ENCODE measurements around the gene MMRN2.
"Not testable (repeated sequence)": the region's sequence is repeated elsewhere in the genome, so short reads cannot be mapped to it uniquely, and the experiment has no call there.

MMRN2 gene

GRCh38 chr10:86956195-86956847 lies 1.1 kb downstream of the MMRN2 start:
- no peak for DNase-seq (ENCODE audit: low spot score)

GRCh38 chr10:86955501-86956194 lies 1.8 kb downstream of the MMRN2 start:
- DNase-seq (ENCODE audit: low spot score) = no peak

- DNase-seq (ENCODE audit: low spot score) = no peak
These were observed 2.5 kb downstream of the MMRN2 start for GRCh38 chr10:86954681-86955500.

GRCh38 chr10:86953747-86954680 lies 3.4 kb downstream of the MMRN2 start:
- peak; percentile 88 for DNase-seq (ENCODE audit: low spot score)

- DNase-seq (ENCODE audit: low spot score) = not testable (repeated sequence)
These were observed 4.7 kb downstream of the MMRN2 start for GRCh38 chr10:86952697-86953096.

- DNase-seq (ENCODE audit: low spot score) = no peak
These were observed 5.3 kb downstream of the MMRN2 start for GRCh38 chr10:86952106-86952505.

GRCh38 chr10:86951184-86951761 lies 6.1 kb downstream of the MMRN2 start:
- DNase-seq (ENCODE audit: low spot score) = no peak

GRCh38 chr10:86950349-86950748 lies 7.1 kb downstream of the MMRN2 start:
- no peak for DNase-seq (ENCODE audit: low spot score)

- DNase-seq (ENCODE audit: low spot score) = not testable (repeated sequence)
These were observed 9.6 kb downstream of the MMRN2 start for GRCh38 chr10:86947806-86948205.

- DNase-seq (ENCODE audit: low spot score) = no peak
These were observed 10.9 kb downstream of the MMRN2 start for GRCh38 chr10:86946213-86947155.

GRCh38 chr10:86945361-86946212 lies 11.8 kb downstream of the MMRN2 start:
- DNase-seq (ENCODE audit: low spot score) = peak; percentile 63

- no peak for DNase-seq (ENCODE audit: low spot score)
These were observed 12.5 kb downstream of the MMRN2 start for GRCh38 chr10:86944907-86945306.

GRCh38 chr10:86944471-86944870 lies 12.9 kb downstream of the MMRN2 start:
- no peak for DNase-seq (ENCODE audit: low spot score)

- no peak for DNase-seq (ENCODE audit: low spot score)
These were observed 13.4 kb downstream of the MMRN2 start for GRCh38 chr10:86944031-86944419.

- DNase-seq (ENCODE audit: low spot score) = no peak
These were observed 13.9 kb downstream of the MMRN2 start for GRCh38 chr10:86943316-86944030.

- no peak for DNase-seq (ENCODE audit: low spot score)
These were observed 14.7 kb downstream of the MMRN2 start for GRCh38 chr10:86942441-86943315.

GRCh38 chr10:86941991-86942421 lies 15.4 kb downstream of the MMRN2 start:
- DNase-seq (ENCODE audit: low spot score) = no peak

- DNase-seq (ENCODE audit: low spot score) = no peak
These were observed 16.0 kb downstream of the MMRN2 start for GRCh38 chr10:86941426-86941825.
